HepG2 (cell line): ENCODE data around the gene NSMCE1. TPM values are rescaled to one million over a fixed set of nuclear protein-coding genes. Genes with fewer than 3 reads are reported as not detected.

Experiments
- CHD2 ChIP-seq: IDR thresholded peaks from 2 replicates; pipeline ENCODE4 v1.6.1; 2011; ENCODE audit warnings: low read depth, low read length, improper control_type of control experiment
- HHEX ChIP-seq: IDR thresholded peaks from 2 replicates; pipeline ENCODE4 v1.6.1; 2016; ENCODE audit warnings: control low read depth
- HMGXB3 ChIP-seq: sonication (generic); formaldehyde crosslinking; IDR thresholded peaks from 2 replicates; pipeline ENCODE4 v1.4.0; 2020; ENCODE audit warnings: missing genetic modification reagents, borderline replicate concordance
- RXRB ChIP-seq: IDR thresholded peaks from 2 replicates; pipeline ENCODE4 v1.6.1; 2016; ENCODE audit warnings: borderline replicate concordance, missing genetic modification reagents, missing compliant biosample characterization
- TAF15 ChIP-seq: fragments of 200-400 bp; formaldehyde crosslinking; IDR thresholded peaks from one replicate; pipeline ENCODE4 v1.6.1; 2018; ENCODE audit warnings: mild to moderate bottlenecking, low read depth, low read length; ENCODE audit not compliant: poor library complexity, severe bottlenecking
- ZBED4 ChIP-seq: sonication (generic); formaldehyde crosslinking; IDR thresholded peaks from 2 replicates; pipeline ENCODE4 v1.4.0; 2020; ENCODE audit warnings: missing genetic modification reagents, borderline replicate concordance
- ZBTB8A ChIP-seq: sonication (generic); formaldehyde crosslinking; IDR thresholded peaks from 2 replicates; pipeline ENCODE4 v1.4.0; 2020; ENCODE audit warnings: mild to moderate bottlenecking, low read depth, missing genetic modification reagents, borderline replicate concordance
- ZFP37 ChIP-seq: sonication (generic); formaldehyde crosslinking; IDR thresholded peaks from 2 replicates; pipeline ENCODE4 v1.4.0; 2020; ENCODE audit warnings: missing genetic modification reagents, borderline replicate concordance
- ZNF343 ChIP-seq: sonication (generic); formaldehyde crosslinking; IDR thresholded peaks from 2 replicates; pipeline ENCODE4 v1.4.0; 2020; ENCODE audit warnings: mild to moderate bottlenecking, missing genetic modification reagents
- ZNF557 ChIP-seq: sonication (generic); formaldehyde crosslinking; IDR thresholded peaks from 2 replicates; pipeline ENCODE4 v1.4.0; 2020; ENCODE audit warnings: missing genetic modification reagents
- ZNF83 ChIP-seq: sonication (generic); formaldehyde crosslinking; IDR thresholded peaks from 2 replicates; pipeline ENCODE4 v1.4.0; 2020; ENCODE audit warnings: missing genetic modification reagents, mild to moderate bottlenecking, borderline replicate concordance
- polyA plus RNA-seq, 8 experiments: library from polyadenylated mRNA; depleted of rRNA in 3 of 8; stranded (reverse) in 7 of 8; unstranded in 1 of 8; fragments of >200 nt; fragmentation: Illumina TruSeq in 4 of 8; extraction: Trizol in 4 of 8; gene quantifications; 2 replicates each; pipeline versions ENCODE4 v1.2.1 to v1.2.3, GENCODE V29; 2011 to 2016; ENCODE audit warnings: low read depth in 4 of 8, missing spikeins in 1 of 8, mixed read lengths in 1 of 8; ENCODE audit not compliant: insufficient read depth in 1 of 8
- total RNA-seq, 5 experiments: library from RNA; depleted of rRNA; stranded (reverse); fragments of >200 nt; fragmentation: Illumina TruSeq; extraction: Trizol; gene quantifications; 2 replicates each; pipeline ENCODE4 v1.2.3, GENCODE V29; 2016; ENCODE audit warnings: low read depth in 1 of 5
- TF ChIP-seq, protein P1 (sequence below): sonication (generic); formaldehyde crosslinking; IDR thresholded peaks from 2 replicates; pipeline ENCODE4 v1.4.0; 2020; ENCODE audit warnings: missing genetic modification reagents
- TF ChIP-seq, protein P2 (sequence below): sonication (generic); formaldehyde crosslinking; IDR thresholded peaks from 2 replicates; pipeline ENCODE4 v1.4.0; 2020; ENCODE audit warnings: missing genetic modification reagents

The NSMCE1 gene
- total and polyA plus RNA-seq, 2 of the 13 experiments (the other 11 are each of a cell fraction or from before 2014, with no cell fraction given): 42.7 to 52.9 TPM

DNA sequence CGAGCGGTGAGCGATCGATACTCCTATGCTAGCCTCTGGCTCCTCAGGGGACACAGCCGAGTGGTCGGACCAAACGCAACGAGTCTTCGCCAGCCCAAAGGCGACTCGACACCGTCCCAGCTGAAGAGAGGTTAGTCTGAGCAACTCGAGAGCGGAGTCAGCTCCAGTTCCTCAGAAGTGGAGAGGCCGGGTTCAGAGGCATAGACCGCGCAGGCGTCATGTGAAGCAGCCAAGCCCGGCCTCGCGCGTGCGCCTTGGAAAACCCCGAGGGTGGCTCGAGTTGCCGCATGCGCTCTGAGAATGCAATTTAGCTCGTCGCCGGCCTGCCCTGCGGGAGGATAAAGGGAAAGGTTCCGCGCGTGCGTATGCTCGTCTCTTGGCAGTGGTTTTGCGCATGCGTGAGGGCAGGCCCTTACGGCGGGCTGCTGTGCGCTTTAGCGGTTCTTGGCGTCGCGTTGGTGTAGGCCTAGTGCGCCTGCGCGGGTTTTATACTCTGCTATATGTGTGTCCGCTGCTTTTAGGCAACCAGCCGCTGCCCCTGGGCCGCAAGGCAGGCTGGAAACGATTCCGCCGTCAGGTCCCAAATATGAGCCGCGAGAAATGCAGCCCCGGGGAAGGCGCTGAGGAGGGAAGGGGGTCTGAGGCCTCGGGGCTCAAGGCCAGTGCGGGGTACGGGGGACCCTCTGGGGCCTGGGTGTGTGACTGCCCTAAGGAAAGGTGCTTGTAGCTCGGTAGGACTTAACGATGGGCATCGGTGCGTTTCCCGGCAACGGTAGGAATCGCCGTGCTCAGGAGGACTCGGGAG is 64.9 kb downstream of the NSMCE1 start, which contains the start of gene KDM8 (continued):
- peak; percentile 79; the same call in 1 of the 2 replicates for TF ChIP-seq HMGXB3 (CRISPR knock-in tag)
- no peak for TF ChIP-seq TAF15
- TF ChIP-seq HHEX (CRISPR knock-in tag): peak; percentile 75; the same call in 1 of the 2 replicates
- TF ChIP-seq ZBTB8A (CRISPR knock-in tag): 0 out of 2 replicates have a peak, but pooled peaks have one; percentile 21
- TF ChIP-seq, protein P1, sequence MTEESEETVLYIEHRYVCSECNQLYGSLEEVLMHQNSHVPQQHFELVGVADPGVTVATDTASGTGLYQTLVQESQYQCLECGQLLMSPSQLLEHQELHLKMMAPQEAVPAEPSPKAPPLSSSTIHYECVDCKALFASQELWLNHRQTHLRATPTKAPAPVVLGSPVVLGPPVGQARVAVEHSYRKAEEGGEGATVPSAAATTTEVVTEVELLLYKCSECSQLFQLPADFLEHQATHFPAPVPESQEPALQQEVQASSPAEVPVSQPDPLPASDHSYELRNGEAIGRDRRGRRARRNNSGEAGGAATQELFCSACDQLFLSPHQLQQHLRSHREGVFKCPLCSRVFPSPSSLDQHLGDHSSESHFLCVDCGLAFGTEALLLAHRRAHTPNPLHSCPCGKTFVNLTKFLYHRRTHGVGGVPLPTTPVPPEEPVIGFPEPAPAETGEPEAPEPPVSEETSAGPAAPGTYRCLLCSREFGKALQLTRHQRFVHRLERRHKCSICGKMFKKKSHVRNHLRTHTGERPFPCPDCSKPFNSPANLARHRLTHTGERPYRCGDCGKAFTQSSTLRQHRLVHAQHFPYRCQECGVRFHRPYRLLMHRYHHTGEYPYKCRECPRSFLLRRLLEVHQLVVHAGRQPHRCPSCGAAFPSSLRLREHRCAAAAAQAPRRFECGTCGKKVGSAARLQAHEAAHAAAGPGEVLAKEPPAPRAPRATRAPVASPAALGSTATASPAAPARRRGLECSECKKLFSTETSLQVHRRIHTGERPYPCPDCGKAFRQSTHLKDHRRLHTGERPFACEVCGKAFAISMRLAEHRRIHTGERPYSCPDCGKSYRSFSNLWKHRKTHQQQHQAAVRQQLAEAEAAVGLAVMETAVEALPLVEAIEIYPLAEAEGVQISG (CRISPR knock-in tag): peak; percentile 88
- TF ChIP-seq ZNF83 (CRISPR knock-in tag): peak; percentile 31; the same call in 1 of the 2 replicates
- TF ChIP-seq ZNF557: 0 out of 2 replicates have a peak, but pooled peaks have one; percentile 37
- peak; percentile 75 for TF ChIP-seq RXRB (CRISPR knock-in tag)
- peak; percentile 66; the same call in 1 of the 2 replicates for TF ChIP-seq ZBED4
- TF ChIP-seq CHD2: 0 out of 2 replicates have a peak, but pooled peaks have one; percentile 8
- TF ChIP-seq, protein P2, sequence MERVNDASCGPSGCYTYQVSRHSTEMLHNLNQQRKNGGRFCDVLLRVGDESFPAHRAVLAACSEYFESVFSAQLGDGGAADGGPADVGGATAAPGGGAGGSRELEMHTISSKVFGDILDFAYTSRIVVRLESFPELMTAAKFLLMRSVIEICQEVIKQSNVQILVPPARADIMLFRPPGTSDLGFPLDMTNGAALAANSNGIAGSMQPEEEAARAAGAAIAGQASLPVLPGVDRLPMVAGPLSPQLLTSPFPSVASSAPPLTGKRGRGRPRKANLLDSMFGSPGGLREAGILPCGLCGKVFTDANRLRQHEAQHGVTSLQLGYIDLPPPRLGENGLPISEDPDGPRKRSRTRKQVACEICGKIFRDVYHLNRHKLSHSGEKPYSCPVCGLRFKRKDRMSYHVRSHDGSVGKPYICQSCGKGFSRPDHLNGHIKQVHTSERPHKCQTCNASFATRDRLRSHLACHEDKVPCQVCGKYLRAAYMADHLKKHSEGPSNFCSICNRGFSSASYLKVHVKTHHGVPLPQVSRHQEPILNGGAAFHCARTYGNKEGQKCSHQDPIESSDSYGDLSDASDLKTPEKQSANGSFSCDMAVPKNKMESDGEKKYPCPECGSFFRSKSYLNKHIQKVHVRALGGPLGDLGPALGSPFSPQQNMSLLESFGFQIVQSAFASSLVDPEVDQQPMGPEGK (CRISPR knock-in tag): no peak; the same call in 1 of the 2 replicates
- no peak; the same call in 1 of the 2 replicates for TF ChIP-seq ZNF343 (CRISPR knock-in tag)
- TF ChIP-seq ZFP37 (CRISPR knock-in tag): 0 out of 2 replicates have a peak, but pooled peaks have one; percentile 19
